BLaER1 (cell line): ENCODE measurements around the gene MALRD1.

Experiments used
- H3K27ac ChIP-seq: shearing (Covaris generic); formaldehyde crosslinking; 2 replicates; pipeline ENCODE4 v1.8.1; 2022
- H3K27me3 ChIP-seq: shearing (Covaris generic); formaldehyde crosslinking; 2 replicates; pipeline ENCODE4 v1.8.1; 2022
- H3K36me3 ChIP-seq: shearing (Covaris generic); formaldehyde crosslinking; 2 replicates; pipeline ENCODE4 v1.8.1; 2022
- H3K4me1 ChIP-seq: shearing (Covaris generic); formaldehyde crosslinking; 2 replicates; pipeline ENCODE4 v1.8.1; 2022
- H3K4me2 ChIP-seq: shearing (Covaris generic); formaldehyde crosslinking; 2 replicates; pipeline ENCODE4 v1.8.1; 2022
- H3K4me3 ChIP-seq: shearing (Covaris generic); formaldehyde crosslinking; 2 replicates; pipeline ENCODE4 v1.8.1; 2022
- H3K9ac ChIP-seq: shearing (Covaris generic); formaldehyde crosslinking; 2 replicates; pipeline ENCODE4 v1.8.1; 2022
- H3K9me3 ChIP-seq: shearing (Covaris generic); formaldehyde crosslinking; 2 replicates; pipeline ENCODE4 v1.8.1; 2022
- H4K20me1 ChIP-seq: shearing (Covaris generic); formaldehyde crosslinking; 2 replicates; pipeline ENCODE4 v1.8.1; 2022
- Cebpa-rat ChIP-seq: shearing (Covaris generic); IDR thresholded peaks from 2 replicates; pipeline ENCODE4 v1.8.1; 2022

The MALRD1 gene

GRCh38 chr10:19576576-19576975 lies 528.0 kb downstream of the MALRD1 start:
- no peak for TF ChIP-seq Cebpa-rat
- no peaks in the 10 kb centered on the region for H3K9me3 ChIP-seq
- no peaks in the 10 kb centered on the region for H3K27me3 ChIP-seq
- no peak overlapping the region for H3K27ac ChIP-seq
- H3K4me2 ChIP-seq, result no peak overlapping the region
- no peaks in the 10 kb centered on the region for H4K20me1 ChIP-seq
- no peak overlapping the region for H3K4me3 ChIP-seq
- no peaks in the 10 kb centered on the region for H3K36me3 ChIP-seq
- H3K9ac ChIP-seq, result no peak overlapping the region
- no peaks in the 10 kb centered on the region for H3K4me1 ChIP-seq

- H3K9me3 ChIP-seq, result no peaks in the 10 kb centered on the region
- H3K27ac ChIP-seq, result no peak overlapping the region
- no peaks in the 10 kb centered on the region for H3K27me3 ChIP-seq
- no peak for TF ChIP-seq Cebpa-rat
- H3K4me2 ChIP-seq, result no peak overlapping the region
- no peaks in the 10 kb centered on the region for H3K4me1 ChIP-seq
- H3K36me3 ChIP-seq, result no peaks in the 10 kb centered on the region
- no peaks in the 10 kb centered on the region for H4K20me1 ChIP-seq
- H3K4me3 ChIP-seq, result no peak overlapping the region
- H3K9ac ChIP-seq, result no peak overlapping the region
These were observed 528.8 kb downstream of the MALRD1 start for GRCh38 chr10:19577381-19577780.

GRCh38 chr10:19577807-19578206 lies 529.2 kb downstream of the MALRD1 start:
- no peak overlapping the region for H3K4me2 ChIP-seq
- no peaks in the 10 kb centered on the region for H4K20me1 ChIP-seq
- H3K9ac ChIP-seq, result no peak overlapping the region
- no peaks in the 10 kb centered on the region for H3K36me3 ChIP-seq
- no peak overlapping the region for H3K4me3 ChIP-seq
- no peak for TF ChIP-seq Cebpa-rat
- H3K27ac ChIP-seq, result no peak overlapping the region
- no peaks in the 10 kb centered on the region for H3K9me3 ChIP-seq
- H3K4me1 ChIP-seq, result no peaks in the 10 kb centered on the region
- no peaks in the 10 kb centered on the region for H3K27me3 ChIP-seq

- Histone ChIP-seq H3K4me2 (no peak overlapping the region), H3K27ac (no peak overlapping the region), H4K20me1 (no peaks in the 10 kb centered on the region), H3K27me3 (no peaks in the 10 kb centered on the region), H3K4me1 (no peaks in the 10 kb centered on the region), H3K9ac (no peak overlapping the region), H3K9me3 (no peaks in the 10 kb centered on the region), H3K36me3 (no peaks in the 10 kb centered on the region), H3K4me3 (no peak overlapping the region)
- TF ChIP-seq Cebpa-rat, result no peak
These were observed 530.0 kb downstream of the MALRD1 start for GRCh38 chr10:19578571-19578970.

GRCh38 chr10:19579761-19580545 lies 531.4 kb downstream of the MALRD1 start:
- Histone ChIP-seq H3K27ac (no peak overlapping the region), H3K4me2 (no peak overlapping the region), H3K4me3 (no peak overlapping the region), H3K9ac (no peak overlapping the region), H4K20me1 (no peaks in the 10 kb centered on the region), H3K36me3 (no peaks in the 10 kb centered on the region), H3K4me1 (no peaks in the 10 kb centered on the region), H3K9me3 (no peaks in the 10 kb centered on the region), H3K27me3 (no peaks in the 10 kb centered on the region)
- TF ChIP-seq Cebpa-rat, result no peak

- no peak for TF ChIP-seq Cebpa-rat
- Histone ChIP-seq H3K27me3 (no peaks in the 10 kb centered on the region), H4K20me1 (no peaks in the 10 kb centered on the region), H3K9me3 (no peaks in the 10 kb centered on the region), H3K27ac (no peak overlapping the region), H3K4me1 (no peaks in the 10 kb centered on the region), H3K36me3 (no peaks in the 10 kb centered on the region), H3K9ac (no peak overlapping the region), H3K4me3 (no peak overlapping the region), H3K4me2 (no peak overlapping the region)
These were observed 532.1 kb downstream of the MALRD1 start for GRCh38 chr10:19580691-19581090.

GRCh38 chr10:19588608-19589007 lies 540.0 kb downstream of the MALRD1 start:
- TF ChIP-seq Cebpa-rat, result no peak
- H3K4me3 ChIP-seq, result no peak overlapping the region
- no peak overlapping the region for H3K4me2 ChIP-seq
- H3K36me3 ChIP-seq, result no peaks in the 10 kb centered on the region
- no peak overlapping the region for H3K9ac ChIP-seq
- no peaks in the 10 kb centered on the region for H3K4me1 ChIP-seq
- H4K20me1 ChIP-seq, result no peaks in the 10 kb centered on the region
- H3K27ac ChIP-seq, result no peak overlapping the region
- H3K9me3 ChIP-seq, result no peaks in the 10 kb centered on the region
- no peaks in the 10 kb centered on the region for H3K27me3 ChIP-seq

- Histone ChIP-seq H4K20me1 (no peaks in the 10 kb centered on the region), H3K4me2 (no peak overlapping the region), H3K4me1 (no peaks in the 10 kb centered on the region), H3K4me3 (no peak overlapping the region), H3K27ac (no peak overlapping the region), H3K36me3 (no peaks in the 10 kb centered on the region), H3K9me3 (no peaks in the 10 kb centered on the region), H3K27me3 (no peaks in the 10 kb centered on the region), H3K9ac (no peak overlapping the region)
- TF ChIP-seq Cebpa-rat, result no peak
These were observed 543.7 kb downstream of the MALRD1 start for GRCh38 chr10:19592276-19592675.

- no peak overlapping the region for H3K4me2 ChIP-seq
- H4K20me1 ChIP-seq, result no peaks in the 10 kb centered on the region
- H3K36me3 ChIP-seq, result no peaks in the 10 kb centered on the region
- H3K27me3 ChIP-seq, result no peaks in the 10 kb centered on the region
- no peaks in the 10 kb centered on the region for H3K9me3 ChIP-seq
- no peak overlapping the region for H3K4me3 ChIP-seq
- TF ChIP-seq Cebpa-rat, result no peak
- H3K27ac ChIP-seq, result no peak overlapping the region
- H3K4me1 ChIP-seq, result no peaks in the 10 kb centered on the region
- H3K9ac ChIP-seq, result no peak overlapping the region
These were observed 546.7 kb downstream of the MALRD1 start for GRCh38 chr10:19595212-19595845.

- Histone ChIP-seq H3K27me3 (no peaks in the 10 kb centered on the region), H3K4me1 (no peaks in the 10 kb centered on the region), H4K20me1 (no peaks in the 10 kb centered on the region), H3K4me2 (no peak overlapping the region), H3K4me3 (no peak overlapping the region), H3K9ac (no peak overlapping the region), H3K9me3 (no peaks in the 10 kb centered on the region), H3K27ac (no peak overlapping the region), H3K36me3 (no peaks in the 10 kb centered on the region)
- no peak for TF ChIP-seq Cebpa-rat
These were observed 557.2 kb downstream of the MALRD1 start for GRCh38 chr10:19605806-19606205.
